ENCODE results near the gene DIPK1B. TPM values are rescaled to one million over a fixed set of nuclear protein-coding genes. Genes with fewer than 3 reads are reported as not detected.

Gene DIPK1B
- total RNA-seq, 1 experiment from 2014 or later = 45.4 TPM

DNA sequence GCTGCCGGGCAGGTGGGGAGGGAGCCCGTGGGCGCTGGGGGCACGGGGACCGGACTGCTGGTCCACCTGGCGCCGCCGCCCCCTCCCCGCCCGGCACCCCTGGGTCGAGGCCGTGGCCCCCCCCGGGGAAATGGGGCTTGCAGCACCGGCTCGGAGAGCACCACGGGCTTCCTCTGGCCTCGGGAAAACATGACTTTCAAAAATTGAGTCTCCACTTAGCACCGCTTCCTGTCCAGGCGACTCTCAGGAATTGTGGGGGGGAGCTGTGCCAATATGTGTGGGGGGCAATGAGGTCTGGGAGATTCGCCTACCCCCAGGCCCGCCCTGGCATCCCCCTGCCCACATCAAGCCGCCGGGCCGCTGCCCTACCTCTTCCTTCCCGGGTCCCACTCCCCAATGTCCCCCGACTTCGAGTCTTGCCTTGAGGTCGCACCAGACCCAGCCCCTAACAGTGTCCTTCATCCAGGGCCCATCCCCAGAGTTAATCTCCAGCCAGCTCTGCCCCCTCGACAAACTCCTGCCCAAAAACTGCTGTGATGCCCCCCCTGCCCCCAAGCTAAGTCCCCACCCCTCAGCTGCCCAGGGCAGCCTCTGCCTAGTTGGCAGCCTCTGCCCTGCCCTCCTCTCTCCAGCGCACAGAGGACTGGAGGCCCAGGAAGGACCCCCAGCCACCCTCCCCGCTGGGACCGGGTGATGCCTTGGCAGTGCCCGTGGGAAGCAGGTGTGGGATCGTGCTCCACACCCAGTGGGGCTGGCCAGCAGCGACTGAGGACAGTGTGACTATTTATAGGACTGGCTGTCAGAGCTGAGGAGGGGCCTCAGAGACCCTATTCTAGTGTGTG, 45.8 kb upstream of the DIPK1B start:
- no peak for TF ChIP-seq ZNF138 (CRISPR knock-in tag; conservative IDR thresholded peaks at IDR 0.05)
- TF ChIP-seq, protein P1, sequence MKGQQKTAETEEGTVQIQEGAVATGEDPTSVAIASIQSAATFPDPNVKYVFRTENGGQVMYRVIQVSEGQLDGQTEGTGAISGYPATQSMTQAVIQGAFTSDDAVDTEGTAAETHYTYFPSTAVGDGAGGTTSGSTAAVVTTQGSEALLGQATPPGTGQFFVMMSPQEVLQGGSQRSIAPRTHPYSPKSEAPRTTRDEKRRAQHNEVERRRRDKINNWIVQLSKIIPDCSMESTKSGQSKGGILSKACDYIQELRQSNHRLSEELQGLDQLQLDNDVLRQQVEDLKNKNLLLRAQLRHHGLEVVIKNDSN (CRISPR knock-in tag; IDR thresholded peaks at IDR 0.05) = no peak
- TF ChIP-seq ZNF416 (CRISPR knock-in tag; IDR thresholded peaks at IDR 0.05) = no peak
- TF ChIP-seq MXD4 (CRISPR knock-in tag; IDR thresholded peaks at IDR 0.05; ENCODE audit: borderline replicate concordance) = no peak
- DNase-seq (ENCODE audit: low spot score) = no peak
- H3K36me3 Mint-ChIP-seq = no peaks in the 10 kb centered on the region
- POLR2A ChIA-PET = no interaction called here
- H3K4me1 Mint-ChIP-seq = peaks cover 3% of the 10 kb centered on the region; the same call in 1 of the 2 replicates
- ATAC-seq = no peak
- H3K9me3 Mint-ChIP-seq = no peaks in the 10 kb centered on the region
- H3K27ac Mint-ChIP-seq = no peak overlapping the region
- H3K27me3 Mint-ChIP-seq (ENCODE audit: low read depth) = no peaks in the 10 kb centered on the region; the same call in 1 of the 2 replicates
- CTCF ChIA-PET = no interaction called here
- H3K4me3 Mint-ChIP-seq = peak overlapping the region; percentile 57

DNA sequence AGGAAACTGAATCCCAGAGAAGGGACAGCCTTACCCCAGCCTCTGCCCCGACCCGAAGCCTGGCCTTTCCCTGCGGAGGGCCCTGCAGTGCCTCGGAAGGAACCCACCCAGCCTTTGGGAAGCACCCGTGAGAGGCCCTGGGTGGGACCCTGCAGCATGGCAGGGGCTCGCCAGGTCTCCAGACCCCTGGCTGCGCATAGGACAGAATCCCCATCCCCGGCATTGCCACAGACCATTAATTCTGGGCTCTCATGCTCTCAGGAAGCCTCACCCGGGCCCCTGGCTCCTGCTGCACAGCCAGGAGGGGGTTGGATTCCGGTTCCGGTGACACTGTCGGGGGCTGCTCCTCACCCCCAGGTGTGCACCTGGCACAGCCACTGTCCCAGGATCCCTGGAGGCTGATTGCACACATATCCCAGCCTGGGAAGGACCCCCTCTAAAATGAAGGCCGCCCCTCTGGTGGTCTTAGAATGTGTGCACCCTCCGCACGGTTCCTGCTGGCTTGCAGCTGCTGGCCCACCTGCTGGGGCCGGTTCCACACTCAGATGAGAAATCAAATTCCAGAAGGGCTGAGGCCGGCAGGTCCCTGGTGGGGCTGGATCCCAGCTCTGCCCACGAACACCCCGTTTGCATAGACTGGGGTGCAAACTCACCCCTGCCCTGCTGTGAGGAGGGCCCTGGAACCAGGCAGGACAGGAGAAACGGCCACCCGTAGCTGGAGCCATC, 45.0 kb upstream of the DIPK1B start:
- Mint-ChIP-seq H3K9me3 (no peaks in the 10 kb centered on the region), H3K4me3 (no peak overlapping the region), H3K36me3 (no peaks in the 10 kb centered on the region), H3K4me1 (peaks cover 3% of the 10 kb centered on the region; the same call in 1 of the 2 replicates), H3K27me3 (ENCODE audit: low read depth) (no peaks in the 10 kb centered on the region; the same call in 1 of the 2 replicates), H3K27ac (no peak overlapping the region)
- TF ChIP-seq, protein P2, sequence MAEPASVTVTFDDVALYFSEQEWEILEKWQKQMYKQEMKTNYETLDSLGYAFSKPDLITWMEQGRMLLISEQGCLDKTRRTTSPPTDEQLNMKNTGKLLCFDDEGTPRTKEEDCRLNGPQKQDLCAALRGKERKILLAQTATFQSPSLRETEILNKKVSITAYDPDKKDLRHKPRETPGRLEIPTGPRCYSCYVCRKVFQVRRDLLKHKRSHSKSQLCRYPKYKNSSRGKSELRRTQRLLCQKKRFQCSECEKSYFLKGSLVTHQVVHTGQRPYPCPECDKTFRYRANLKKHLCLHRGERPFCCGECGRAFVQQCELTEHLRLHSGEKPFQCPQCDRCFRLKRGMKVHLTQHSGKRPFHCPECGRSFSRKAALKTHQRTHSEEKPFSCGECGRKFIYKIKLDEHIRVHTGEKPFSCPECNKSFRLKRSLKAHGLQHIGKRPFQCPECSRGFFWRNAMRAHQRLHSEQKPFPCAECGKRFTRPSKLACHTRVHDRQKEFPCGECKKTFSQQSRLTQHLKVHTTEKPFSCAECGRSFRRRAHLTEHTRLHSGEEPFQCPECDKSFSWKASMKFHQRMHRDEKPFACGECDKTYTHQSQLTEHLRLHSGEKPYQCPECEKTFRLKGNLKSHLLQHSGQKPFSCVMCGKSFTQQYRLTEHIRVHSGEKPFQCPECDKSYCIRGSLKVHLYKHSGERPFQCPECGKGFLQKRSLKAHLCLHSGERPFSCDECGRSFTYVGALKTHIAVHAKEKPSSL (CRISPR knock-in tag; conservative IDR thresholded peaks at IDR 0.05) = no peak
- no peak for TF ChIP-seq MXD4 (CRISPR knock-in tag; IDR thresholded peaks at IDR 0.05; ENCODE audit: borderline replicate concordance)
- no peak for TF ChIP-seq ZNF219 (CRISPR knock-in tag; IDR thresholded peaks at IDR 0.05; ENCODE audit: borderline replicate concordance)
- no peak for TF ChIP-seq MYBL2 (CRISPR knock-in tag; IDR thresholded peaks at IDR 0.05)
- TF ChIP-seq NR2C2 (CRISPR knock-in tag; IDR thresholded peaks at IDR 0.05) = no peak
- TF ChIP-seq IRF2 (CRISPR knock-in tag; IDR thresholded peaks at IDR 0.05; ENCODE audit: borderline replicate concordance, low read depth) = no peak
- ChIA-PET POLR2A (no interaction called here), CTCF (no interaction called here)
- DNase-seq (ENCODE audit: low spot score) (no peak), ATAC-seq (no peak)

DNA sequence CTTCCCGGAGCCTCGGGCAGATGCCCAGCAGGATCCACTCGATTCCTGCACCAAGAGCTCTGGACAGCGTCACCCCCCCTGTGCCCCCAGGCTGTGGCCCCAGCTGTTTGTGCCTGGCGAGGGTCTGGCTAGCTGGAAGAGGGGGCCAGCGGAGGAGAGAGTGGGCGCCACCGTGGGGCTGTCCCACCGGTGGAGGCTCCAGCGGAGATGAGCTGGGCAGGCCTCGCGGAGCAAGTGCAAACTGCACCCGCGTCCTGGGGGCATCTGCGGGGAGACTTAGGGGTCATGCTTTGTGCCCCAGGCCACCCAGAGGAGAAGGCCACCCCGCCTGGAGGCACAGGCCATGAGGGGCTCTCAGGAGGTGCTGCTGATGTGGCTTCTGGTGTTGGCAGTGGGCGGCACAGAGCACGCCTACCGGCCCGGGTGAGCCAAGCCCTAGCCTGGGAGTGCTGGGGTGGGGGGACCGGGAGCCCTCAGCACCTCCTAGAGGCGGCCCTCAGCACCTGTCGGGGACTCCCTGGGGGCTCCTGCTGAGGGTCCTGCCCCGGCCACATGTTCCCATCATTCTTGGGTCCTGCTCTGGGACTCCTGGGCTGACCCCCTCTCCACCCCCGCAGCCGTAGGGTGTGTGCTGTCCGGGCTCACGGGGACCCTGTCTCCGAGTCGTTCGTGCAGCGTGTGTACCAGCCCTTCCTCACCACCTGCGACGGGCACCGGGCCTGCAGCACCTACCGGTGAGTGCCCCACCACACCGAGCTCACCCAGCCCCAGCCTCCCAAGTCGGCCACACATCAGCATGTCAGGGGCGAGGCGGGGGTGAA, 44.2 kb upstream of the DIPK1B start:
- DNase-seq (ENCODE audit: low spot score) (no peak), ATAC-seq (no peak)
- Mint-ChIP-seq H3K36me3 (no peaks in the 10 kb centered on the region), H3K27ac (no peak overlapping the region), H3K27me3 (ENCODE audit: low read depth) (no peaks in the 10 kb centered on the region; the same call in 1 of the 2 replicates), H3K4me1 (peaks cover 3% of the 10 kb centered on the region; the same call in 1 of the 2 replicates), H3K4me3 (no peak overlapping the region), H3K9me3 (no peaks in the 10 kb centered on the region)
- ChIA-PET POLR2A (no interaction called here), CTCF (no interaction called here)
- TF ChIP-seq, protein P3, sequence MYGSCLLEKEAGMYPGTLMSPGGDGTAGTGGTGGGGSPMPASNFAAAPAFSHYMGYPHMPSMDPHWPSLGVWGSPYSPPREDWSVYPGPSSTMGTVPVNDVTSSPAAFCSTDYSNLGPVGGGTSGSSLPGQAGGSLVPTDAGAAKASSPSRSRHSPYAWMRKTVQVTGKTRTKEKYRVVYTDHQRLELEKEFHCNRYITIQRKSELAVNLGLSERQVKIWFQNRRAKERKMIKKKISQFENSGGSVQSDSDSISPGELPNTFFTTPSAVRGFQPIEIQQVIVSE (CRISPR knock-in tag; IDR thresholded peaks at IDR 0.05; ENCODE audit: borderline replicate concordance) = no peak
- TF ChIP-seq, protein P4, sequence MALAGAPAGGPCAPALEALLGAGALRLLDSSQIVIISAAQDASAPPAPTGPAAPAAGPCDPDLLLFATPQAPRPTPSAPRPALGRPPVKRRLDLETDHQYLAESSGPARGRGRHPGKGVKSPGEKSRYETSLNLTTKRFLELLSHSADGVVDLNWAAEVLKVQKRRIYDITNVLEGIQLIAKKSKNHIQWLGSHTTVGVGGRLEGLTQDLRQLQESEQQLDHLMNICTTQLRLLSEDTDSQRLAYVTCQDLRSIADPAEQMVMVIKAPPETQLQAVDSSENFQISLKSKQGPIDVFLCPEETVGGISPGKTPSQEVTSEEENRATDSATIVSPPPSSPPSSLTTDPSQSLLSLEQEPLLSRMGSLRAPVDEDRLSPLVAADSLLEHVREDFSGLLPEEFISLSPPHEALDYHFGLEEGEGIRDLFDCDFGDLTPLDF (CRISPR knock-in tag; IDR thresholded peaks at IDR 0.05) = no peak
- TF ChIP-seq, protein P5, sequence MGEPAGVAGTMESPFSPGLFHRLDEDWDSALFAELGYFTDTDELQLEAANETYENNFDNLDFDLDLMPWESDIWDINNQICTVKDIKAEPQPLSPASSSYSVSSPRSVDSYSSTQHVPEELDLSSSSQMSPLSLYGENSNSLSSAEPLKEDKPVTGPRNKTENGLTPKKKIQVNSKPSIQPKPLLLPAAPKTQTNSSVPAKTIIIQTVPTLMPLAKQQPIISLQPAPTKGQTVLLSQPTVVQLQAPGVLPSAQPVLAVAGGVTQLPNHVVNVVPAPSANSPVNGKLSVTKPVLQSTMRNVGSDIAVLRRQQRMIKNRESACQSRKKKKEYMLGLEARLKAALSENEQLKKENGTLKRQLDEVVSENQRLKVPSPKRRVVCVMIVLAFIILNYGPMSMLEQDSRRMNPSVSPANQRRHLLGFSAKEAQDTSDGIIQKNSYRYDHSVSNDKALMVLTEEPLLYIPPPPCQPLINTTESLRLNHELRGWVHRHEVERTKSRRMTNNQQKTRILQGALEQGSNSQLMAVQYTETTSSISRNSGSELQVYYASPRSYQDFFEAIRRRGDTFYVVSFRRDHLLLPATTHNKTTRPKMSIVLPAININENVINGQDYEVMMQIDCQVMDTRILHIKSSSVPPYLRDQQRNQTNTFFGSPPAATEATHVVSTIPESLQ (CRISPR knock-in tag; IDR thresholded peaks at IDR 0.05) = no peak
- TF ChIP-seq ZNF317 (CRISPR knock-in tag; IDR thresholded peaks at IDR 0.05; ENCODE audit: borderline replicate concordance, low read depth) (no peak), ZBTB21 (CRISPR knock-in tag; IDR thresholded peaks at IDR 0.05; ENCODE audit: borderline replicate concordance) (no peak)
- TF ChIP-seq, protein P6, sequence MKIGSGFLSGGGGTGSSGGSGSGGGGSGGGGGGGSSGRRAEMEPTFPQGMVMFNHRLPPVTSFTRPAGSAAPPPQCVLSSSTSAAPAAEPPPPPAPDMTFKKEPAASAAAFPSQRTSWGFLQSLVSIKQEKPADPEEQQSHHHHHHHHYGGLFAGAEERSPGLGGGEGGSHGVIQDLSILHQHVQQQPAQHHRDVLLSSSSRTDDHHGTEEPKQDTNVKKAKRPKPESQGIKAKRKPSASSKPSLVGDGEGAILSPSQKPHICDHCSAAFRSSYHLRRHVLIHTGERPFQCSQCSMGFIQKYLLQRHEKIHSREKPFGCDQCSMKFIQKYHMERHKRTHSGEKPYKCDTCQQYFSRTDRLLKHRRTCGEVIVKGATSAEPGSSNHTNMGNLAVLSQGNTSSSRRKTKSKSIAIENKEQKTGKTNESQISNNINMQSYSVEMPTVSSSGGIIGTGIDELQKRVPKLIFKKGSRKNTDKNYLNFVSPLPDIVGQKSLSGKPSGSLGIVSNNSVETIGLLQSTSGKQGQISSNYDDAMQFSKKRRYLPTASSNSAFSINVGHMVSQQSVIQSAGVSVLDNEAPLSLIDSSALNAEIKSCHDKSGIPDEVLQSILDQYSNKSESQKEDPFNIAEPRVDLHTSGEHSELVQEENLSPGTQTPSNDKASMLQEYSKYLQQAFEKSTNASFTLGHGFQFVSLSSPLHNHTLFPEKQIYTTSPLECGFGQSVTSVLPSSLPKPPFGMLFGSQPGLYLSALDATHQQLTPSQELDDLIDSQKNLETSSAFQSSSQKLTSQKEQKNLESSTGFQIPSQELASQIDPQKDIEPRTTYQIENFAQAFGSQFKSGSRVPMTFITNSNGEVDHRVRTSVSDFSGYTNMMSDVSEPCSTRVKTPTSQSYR (CRISPR knock-in tag; IDR thresholded peaks at IDR 0.05) = no peak
